GM21367 (cell line): Measurements from ENCODE around the gene SLCO3A1.

Experiments used
- ATAC-seq: cut with Tn5 transposase; IDR thresholded peaks from one replicate; pipeline ENCODE4 v1.9.1; 2021; ENCODE audit not compliant: unreplicated experiment

Gene SLCO3A1

GRCh38 chr15:91936927-91937326 is 83.4 kb downstream of the SLCO3A1 start:
- no peak for ATAC-seq

DNA sequence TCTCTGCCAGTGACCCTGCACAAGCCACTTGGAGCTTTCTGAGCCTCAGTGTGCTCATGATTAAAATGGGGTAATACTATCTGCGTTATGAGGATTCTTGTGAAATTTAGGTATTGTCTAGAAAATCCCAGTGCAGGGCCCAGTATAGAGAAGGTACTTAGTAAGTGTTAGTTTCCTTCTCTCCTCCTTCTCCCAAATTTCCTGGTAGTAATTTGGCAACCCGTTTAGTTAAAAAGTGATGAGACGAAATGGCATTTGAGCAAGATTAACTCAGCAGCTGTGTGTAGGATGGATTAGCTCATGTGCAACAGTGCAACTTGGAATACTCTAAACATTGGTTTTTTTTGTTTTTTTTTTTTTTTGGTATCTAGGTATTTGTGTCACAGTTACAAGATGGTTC is 84.6 kb downstream of the SLCO3A1 start:
- ATAC-seq, result no peak

- no peak for ATAC-seq
These were observed 85.9 kb downstream of the SLCO3A1 start for GRCh38 chr15:91939403-91939831.

- ATAC-seq, result no peak
These were observed 87.2 kb downstream of the SLCO3A1 start for GRCh38 chr15:91940496-91941381.

- no peak for ATAC-seq
These were observed 88.6 kb downstream of the SLCO3A1 start for GRCh38 chr15:91941871-91942658.

DNA sequence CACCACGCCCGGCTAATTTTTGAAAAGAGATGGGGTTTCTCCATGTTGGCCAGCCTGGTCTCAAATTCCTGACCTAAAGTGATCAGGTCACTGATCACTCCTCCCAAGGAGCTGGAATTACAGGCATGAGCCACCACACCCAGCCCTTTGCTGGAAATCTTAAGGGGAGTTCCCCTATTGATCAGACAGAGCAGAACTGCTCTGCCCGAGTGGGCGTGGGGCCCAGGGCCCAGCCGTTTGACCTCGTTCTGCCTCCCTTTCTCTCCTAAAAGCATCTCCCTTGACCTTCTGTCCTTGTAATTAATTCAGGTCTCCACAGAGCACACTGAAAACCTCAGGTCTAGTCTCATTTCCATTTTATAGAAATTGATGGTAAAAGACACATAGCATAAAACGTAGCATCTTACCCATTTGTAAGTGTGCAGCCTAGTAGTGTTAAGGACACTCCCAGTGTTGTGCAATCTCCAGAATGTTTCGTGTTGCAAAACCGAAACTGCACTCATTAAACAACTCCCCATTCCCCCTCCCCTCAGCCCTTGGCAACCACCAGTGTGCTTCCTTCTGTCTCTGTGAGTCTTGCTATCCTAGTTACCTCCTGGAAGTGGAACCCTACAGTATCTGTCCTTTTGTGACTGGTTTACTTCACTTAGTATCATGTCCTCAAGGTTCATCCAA is 89.3 kb downstream of the SLCO3A1 start:
- ATAC-seq, result no peak

- no peak for ATAC-seq
These were observed 90.8 kb downstream of the SLCO3A1 start for GRCh38 chr15:91944331-91944730.

- no peak for ATAC-seq
These were observed 91.9 kb downstream of the SLCO3A1 start for GRCh38 chr15:91945385-91945784.

DNA sequence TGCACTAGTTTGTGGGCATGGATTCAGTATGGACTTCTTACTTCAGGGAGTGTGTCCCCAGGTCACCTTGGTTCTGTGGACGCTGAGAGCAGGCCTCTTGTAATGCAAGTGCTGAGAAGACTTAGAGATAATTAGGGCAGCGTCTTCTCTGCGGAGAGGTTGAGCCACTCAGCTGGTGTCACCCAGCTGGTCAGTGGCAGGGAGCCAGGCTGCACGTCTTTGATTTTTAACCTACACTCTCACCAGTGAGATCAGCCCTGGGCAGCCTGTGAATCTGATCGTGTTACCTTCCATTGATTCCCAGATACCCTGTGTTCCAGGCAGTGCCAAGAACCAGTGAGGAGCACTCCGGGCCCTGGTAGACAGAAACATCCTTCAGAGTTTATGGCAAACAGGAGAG is 92.6 kb downstream of the SLCO3A1 start:
- no peak for ATAC-seq

DNA sequence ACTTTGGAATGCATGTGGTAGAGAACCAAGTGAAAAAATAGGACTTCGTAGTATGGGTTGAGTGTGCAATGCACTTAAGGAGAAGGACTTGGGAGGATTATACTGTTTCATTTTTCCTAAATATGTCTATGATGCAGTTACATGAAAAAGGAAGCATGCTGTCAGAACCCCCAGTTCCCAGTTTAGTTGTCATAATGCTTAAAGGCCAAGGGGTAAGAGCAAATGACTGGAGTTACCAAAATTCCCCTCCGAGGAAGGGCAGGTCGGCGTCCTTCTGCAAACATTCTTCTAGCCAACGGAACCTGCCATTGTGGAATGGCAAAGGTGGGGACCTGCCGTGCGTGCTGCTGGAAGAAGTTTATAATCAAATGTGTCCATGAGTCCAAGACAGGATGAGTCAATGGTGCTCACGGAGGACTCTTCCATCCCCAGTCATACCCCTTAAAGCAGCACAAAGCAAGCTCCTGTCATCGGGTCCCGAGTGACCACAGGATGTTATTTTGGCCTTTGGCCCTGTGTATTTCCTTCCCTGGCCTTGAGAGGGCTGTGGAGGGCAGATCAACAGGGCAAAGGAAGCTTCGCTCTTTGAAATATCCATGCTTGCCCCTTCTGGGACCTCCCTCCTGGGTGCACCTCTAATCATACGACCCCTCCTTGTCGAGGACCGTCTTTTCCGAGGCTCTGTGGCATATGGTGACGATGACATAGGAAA is 93.2 kb downstream of the SLCO3A1 start:
- ATAC-seq, result no peak

GRCh38 chr15:91947293-91947679 is 93.8 kb downstream of the SLCO3A1 start:
- no peak for ATAC-seq

DNA sequence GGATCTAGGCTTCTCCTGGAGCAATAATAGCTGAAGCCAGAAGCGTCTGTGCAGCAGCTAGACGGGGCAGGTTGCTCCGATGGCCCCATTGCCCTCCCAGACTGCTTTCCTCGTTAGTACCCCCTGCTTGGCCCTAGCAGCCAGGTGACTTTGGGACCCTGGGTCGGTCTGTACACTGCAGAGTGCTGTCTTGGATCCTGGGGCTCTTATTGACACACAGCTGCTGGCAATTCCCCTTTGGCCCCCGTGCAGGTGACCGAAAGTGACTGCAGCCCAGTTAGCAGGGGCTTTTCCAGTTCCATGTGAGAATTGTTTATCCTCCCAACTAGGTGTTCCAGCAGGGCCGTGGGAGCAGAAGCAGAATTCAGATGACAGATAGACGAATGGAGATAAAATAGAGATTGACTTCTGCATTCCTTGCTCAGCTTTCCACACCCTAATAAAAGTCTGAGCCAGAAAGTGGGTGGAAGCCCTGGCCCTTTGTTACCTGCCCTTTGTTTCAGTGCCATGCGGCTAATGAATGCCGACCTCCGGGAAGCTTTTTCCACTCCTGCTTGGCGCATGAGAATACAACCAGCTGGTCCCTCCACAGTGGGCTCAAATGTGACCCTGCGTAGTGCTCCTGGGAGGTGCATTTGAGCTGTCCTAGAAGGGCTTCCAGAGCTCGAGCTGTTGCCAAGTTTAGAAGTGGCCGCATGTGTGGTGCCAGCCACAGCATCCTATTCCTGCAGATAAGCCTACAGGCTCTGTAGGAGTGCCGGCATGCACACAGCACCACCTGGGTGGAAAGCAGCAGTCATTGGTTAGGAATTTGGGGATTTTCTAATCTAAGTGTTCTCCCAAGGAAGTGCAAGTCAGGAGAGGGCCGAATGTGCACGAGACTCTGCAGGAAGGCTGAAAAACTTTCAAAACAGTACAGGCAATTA is 94.4 kb downstream of the SLCO3A1 start:
- no peak for ATAC-seq

DNA sequence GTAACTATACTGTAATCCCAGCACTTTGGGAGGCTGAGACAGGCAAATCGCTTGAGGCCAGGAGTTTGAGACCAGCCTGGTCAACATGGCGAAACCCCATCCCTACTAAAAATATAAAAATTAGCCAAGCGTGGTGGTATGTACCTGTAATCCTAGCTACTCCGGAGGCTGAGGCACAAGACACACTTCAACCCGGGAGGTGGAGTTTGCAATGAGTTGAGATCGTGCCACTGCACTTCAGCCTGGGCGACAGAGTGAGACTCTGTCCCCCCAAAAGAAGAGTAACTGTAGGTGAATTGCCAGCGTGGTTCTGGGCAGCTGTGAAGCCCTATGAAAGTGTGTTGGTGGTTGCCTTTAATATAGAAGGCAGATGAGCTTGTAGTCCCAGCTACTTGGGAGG is 95.9 kb downstream of the SLCO3A1 start:
- no peak for ATAC-seq

GRCh38 chr15:91950054-91950453 is 96.5 kb downstream of the SLCO3A1 start:
- no peak for ATAC-seq

DNA sequence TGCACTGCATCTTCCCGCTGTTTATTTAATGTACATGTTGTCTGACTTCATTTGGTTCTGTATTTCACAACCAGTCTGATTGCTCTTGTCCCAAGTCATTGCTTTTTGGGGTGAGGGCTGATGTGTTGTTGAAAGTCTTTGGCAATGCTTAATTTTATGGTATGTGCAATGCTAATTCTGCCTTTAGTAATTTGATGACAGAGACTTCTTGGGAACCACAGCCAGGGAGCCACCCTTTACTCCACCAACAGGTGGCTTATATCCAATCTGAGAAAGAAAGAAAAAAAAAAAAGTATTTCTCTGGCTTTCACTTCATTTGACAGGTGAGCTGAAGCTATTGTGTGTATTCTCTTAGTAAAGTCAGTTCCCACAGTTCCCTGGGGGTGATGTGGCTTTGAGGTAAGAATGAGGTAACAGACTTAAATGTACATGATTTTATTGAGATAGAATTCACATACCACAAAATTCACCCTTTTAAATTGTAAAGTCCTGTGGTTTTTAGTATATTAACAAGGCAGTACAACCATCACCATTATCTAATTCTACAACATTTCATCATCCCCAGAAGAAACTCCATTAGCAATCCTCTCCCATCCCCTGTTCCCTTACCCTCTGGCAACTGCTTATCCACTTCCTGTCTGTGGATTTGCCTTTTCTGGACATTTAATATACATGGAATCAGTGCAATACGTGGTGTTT is 97.3 kb downstream of the SLCO3A1 start:
- ATAC-seq, result no peak

- ATAC-seq, result no peak
These were observed 98.7 kb downstream of the SLCO3A1 start for GRCh38 chr15:91952216-91952615.

DNA sequence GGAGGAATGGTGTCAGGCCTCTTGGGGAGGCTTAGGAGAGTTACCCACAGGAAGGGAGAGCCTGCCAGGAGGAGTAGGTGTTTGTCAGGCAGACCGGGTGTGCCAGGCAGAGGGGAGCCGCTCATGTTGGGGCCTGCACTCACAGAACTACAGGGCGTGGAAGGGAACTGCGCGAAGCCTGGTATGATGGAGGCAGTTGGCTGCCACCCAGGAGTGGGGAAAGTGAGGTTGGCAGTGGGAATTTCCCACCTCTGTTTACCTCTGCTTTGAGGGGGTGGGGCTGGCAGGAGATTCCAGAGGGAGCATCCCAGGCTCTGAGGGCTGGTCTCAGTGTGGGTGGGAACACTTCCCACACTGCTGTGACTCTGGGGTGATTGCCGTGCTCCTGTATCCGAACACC is 99.9 kb downstream of the SLCO3A1 start:
- no peak for ATAC-seq

- no peak for ATAC-seq
These were observed 100.8 kb downstream of the SLCO3A1 start for GRCh38 chr15:91954292-91954691.

- ATAC-seq, result no peak
These were observed 102.7 kb downstream of the SLCO3A1 start for GRCh38 chr15:91956026-91956723.
